GM18498 (cell line): ENCODE measurements around the gene CYP46A1.
"Not testable (repeated sequence)": the region's sequence is repeated elsewhere in the genome, so short reads cannot be mapped to it uniquely, and the experiment has no call there.

Experiments
- ATAC-seq: cut with Tn5 transposase; IDR thresholded peaks from one replicate; pipeline ENCODE4 v1.9.1; 2021; ENCODE audit warnings: mild to moderate bottlenecking, moderate library complexity; ENCODE audit not compliant: unreplicated experiment

Gene CYP46A1

GRCh38 chr14:99683619-99684409 lies at the start of gene CYP46A1:
Gene CYP46A1 (plus strand): TSS chr14:99684298. CDS start chr14:99684418, 120 bp downstream.
- peak; percentile 94 for ATAC-seq

- no peak for ATAC-seq
Observed at GRCh38 chr14:99634443-99634842, 49.7 kb upstream of the CYP46A1 start.

GRCh38 chr14:99635116-99635515 lies 49.0 kb upstream of the CYP46A1 start:
- ATAC-seq = no peak

GRCh38 chr14:99636487-99636886 lies 47.6 kb upstream of the CYP46A1 start:
- no peak for ATAC-seq

- no peak for ATAC-seq
Observed at GRCh38 chr14:99637624-99638023, 46.5 kb upstream of the CYP46A1 start.

GRCh38 chr14:99642771-99643170 lies 41.3 kb upstream of the CYP46A1 start:
- ATAC-seq = not testable (repeated sequence)

GRCh38 chr14:99643343-99643742 lies 40.8 kb upstream of the CYP46A1 start:
- ATAC-seq = no peak

- no peak for ATAC-seq
Observed at GRCh38 chr14:99644035-99644587, 40.0 kb upstream of the CYP46A1 start.

GRCh38 chr14:99644723-99645544 lies 39.2 kb upstream of the CYP46A1 start, which contains the start of gene HHIPL1:
Gene HHIPL1 (plus strand): TSS chr14:99645129. CDS start chr14:99645208, 79 bp downstream.
- no peak for ATAC-seq

- no peak for ATAC-seq
Observed at GRCh38 chr14:99645545-99646505, 38.3 kb upstream of the CYP46A1 start.

GRCh38 chr14:99647411-99647810 lies 36.7 kb upstream of the CYP46A1 start:
- ATAC-seq = no peak

- no peak for ATAC-seq
Observed at GRCh38 chr14:99648027-99648784, 35.9 kb upstream of the CYP46A1 start.

- no peak for ATAC-seq
Observed at GRCh38 chr14:99649219-99649618, 34.9 kb upstream of the CYP46A1 start.

- no peak for ATAC-seq
Observed at GRCh38 chr14:99649643-99650042, 34.5 kb upstream of the CYP46A1 start.

GRCh38 chr14:99650189-99650588 lies 33.9 kb upstream of the CYP46A1 start:
- no peak for ATAC-seq

- ATAC-seq = no peak
Observed at GRCh38 chr14:99651953-99652746, 31.9 kb upstream of the CYP46A1 start.

GRCh38 chr14:99654235-99654985 lies 29.7 kb upstream of the CYP46A1 start:
- no peak for ATAC-seq

- no peak for ATAC-seq
Observed at GRCh38 chr14:99655521-99655920, 28.6 kb upstream of the CYP46A1 start.
